ENCODE results near the gene CNIH1.
A peak's percentile ranks its signal among the peaks of the same experiment; 100 is the strongest.

Gene CNIH1

DNA sequence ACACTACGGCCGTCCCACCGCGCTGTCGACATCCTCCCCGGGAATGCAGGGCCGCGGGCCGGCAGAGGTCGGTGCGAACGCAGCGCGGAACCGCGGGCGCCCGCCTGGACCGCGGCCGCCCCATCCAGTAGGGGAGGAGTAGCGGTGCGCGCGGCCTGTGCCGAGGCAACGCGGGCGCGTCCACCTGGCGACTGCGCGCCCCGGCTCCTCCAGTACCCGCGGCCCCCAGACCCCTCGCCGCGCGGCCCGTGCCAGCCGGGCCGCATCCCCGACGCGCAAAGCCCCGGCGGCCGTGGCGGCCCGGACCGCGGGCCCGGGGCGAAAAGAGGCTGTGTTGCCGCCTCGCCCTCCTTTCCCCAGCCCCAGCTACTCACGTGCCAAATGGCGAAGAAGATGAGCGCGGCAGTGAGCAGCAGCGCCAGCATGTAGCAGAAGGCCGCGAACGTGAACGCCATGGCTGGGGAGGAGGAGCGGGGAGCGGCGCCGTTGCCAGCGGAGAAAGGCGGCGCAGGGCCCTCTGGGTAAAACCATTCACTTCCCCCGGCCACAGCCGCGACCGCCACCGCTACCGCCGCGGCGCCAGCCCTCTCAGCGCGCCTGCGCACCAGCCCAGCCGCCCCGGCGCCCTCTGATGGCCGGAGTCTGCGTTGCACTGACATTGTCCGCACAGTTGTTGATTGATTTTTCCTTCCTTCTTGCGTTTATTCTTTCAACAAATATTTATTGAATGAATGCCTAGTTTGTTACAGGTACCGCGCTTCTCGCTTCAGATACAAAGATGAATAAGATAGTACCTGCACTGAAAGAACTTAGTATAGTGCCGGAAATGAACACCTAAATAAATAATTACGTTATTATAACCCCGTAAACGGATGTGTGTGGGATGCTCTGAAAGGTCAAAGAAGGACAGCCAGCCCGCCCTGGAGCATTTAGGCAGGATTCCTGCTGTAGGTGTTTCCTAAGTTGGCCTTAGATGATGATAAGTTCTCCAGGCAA is at the start of gene CNIH1:
TSS of gene CNIH1 (minus strand) at position 502 of the 996 bp plus-strand sequence. CDS start at position 455, 47 bp downstream.
- DNase-seq (ENCODE audit: low read depth in 2 of 3, low spot score in 1 of 3): peak; percentile 87 to 94 (median 90)

DNA sequence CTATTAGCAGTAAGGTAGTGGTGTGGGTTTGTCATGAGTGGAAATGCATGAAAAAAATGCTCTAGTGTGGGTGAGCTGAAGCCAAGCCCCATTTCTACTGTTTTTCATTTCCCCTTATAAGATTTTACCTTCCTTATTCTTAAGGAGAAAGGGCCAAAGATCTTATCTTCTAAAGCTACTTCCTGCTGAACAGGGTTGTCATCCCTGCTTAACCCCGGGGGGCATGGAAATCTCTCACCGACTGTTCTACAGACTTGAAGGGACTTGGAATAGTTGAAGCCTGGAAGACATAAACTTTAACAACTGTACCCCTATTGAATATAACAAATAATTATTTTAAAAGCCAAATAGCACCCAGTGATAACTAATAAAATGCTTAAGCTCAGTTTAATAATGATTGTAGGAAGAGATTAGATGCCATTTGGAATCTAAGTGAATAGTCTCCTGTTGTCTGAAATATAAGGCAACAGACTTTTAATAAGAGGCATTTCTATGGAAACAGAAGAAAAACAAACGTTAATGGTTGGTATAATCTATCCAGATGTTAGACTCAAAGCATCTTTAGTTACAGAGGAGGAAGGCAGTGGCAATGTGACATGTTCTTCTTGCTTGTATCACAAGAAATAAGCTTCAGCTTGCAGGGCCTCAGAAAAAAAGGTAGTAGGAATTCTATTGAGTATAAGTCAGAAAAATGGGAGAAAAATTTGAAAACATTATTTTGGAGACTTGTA is 49.4 kb upstream of the CNIH1 start:
- DNase-seq (ENCODE audit: low read depth in 2 of 3, low spot score in 1 of 3): no peak

DNA sequence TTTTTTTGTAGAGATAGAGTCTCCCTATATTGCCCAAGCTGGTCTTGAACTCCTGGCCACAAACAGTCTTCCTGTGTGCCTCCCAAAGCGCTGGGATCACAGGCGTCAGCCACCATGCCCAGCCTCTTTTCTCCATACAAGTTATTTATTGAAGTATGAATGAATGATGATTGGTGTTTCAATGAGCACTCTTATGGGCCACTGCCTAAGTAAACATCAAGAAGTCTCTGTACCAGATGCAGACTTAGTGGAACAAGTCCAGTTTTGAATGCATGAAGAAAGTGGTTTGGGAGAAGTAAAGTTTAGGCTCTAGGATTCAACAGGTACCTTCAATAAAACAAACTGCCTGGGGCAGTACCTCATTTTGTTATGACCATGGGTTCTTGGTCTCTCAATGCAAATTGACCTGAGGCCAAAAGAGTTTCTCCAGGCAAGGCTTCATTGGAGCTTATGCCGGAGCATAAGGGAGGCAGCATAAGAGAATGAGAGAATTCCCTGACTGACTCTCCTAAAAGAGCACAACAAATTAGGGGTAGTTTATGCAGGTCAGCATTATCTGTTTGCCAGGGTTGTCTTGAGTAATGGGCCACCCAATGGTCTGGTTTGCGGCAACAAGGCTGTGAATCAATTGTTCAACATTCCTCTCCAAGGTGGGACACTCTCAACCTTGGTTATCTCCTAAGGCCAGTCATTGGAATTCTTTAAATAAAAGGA is 48.7 kb upstream of the CNIH1 start:
- DNase-seq (ENCODE audit: low read depth in 2 of 3, low spot score in 1 of 3): no peak

DNA sequence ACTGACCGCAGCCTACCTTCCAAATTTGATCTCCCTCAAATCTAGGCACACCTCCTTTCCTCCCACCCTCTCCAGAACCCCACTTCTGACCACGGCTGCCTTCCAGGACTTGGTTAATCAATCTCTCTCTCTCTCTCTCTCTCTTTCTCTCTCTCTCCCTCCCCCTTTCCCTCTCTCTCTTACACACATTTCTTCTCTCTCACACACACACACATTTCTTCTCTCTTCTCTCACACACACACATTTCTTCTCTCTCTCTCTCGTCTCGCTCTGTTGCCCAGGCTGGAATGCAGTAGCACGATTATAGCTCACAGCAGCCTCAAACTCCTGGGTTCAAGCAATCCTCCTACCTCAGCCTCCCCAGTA is 48.1 kb upstream of the CNIH1 start:
- DNase-seq (ENCODE audit: low read depth in 2 of 3, low spot score in 1 of 3): no peak

DNA sequence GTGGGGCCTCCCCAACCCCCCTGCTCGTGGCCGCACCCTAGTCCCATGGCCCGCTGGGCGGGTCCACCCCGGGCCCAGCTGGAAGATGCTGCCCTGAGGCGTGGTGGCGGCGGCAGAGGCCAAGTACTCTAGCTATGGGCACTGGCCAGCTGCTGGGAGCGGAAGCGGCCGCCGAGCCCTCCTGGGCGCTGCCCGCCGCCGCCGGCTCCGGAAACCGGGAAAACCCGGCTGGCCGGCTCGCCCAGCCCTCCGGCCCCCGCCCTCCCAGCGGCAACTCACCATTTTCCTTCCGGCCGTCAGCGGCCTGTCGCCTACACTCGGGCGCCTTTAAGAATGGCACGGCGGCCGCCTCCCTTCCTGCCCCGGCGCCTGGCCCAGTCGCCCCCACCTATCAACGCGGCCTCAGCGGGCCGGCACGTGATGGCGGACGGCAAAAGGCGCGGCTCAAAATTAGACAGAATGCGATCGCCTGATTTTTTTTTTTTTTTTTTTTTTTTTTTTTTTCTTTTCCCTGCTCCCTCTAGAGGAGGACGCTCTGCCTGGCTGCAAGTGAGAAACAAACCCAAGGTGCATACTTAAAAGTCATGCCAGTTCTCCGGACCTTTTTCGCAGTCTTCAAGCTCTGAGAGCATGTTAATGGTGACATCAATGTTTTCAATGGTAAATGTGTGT is 47.6 kb upstream of the CNIH1 start, which contains the start of gene GMFB:
TSS of gene GMFB (minus strand) at position 335 of the 672 bp plus-strand sequence. CDS start at position 282, 53 bp downstream.
- peak; percentile 77 to 83 (median 80) for DNase-seq (ENCODE audit: low read depth in 2 of 3, low spot score in 1 of 3)

DNA sequence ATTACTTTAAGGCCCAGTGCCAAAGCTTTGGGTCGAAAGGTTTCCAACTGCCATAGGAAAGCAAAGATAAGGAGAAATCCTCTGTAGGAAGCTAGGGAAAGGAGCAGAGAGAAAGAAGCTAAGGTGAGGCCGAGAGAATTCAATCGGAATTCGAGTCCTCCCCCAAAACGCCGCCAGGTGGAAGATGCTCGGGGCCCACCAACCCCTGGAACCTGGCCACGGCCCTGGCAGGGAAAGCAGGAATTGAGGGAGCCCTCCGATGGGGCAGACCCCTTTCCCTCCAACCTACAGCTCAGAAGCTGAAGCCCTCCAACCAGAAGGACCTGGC is 47.1 kb upstream of the CNIH1 start:
- peak in 1 of 3 donors; percentile 8 for DNase-seq (ENCODE audit: low read depth in 2 of 3, low spot score in 1 of 3)

DNA sequence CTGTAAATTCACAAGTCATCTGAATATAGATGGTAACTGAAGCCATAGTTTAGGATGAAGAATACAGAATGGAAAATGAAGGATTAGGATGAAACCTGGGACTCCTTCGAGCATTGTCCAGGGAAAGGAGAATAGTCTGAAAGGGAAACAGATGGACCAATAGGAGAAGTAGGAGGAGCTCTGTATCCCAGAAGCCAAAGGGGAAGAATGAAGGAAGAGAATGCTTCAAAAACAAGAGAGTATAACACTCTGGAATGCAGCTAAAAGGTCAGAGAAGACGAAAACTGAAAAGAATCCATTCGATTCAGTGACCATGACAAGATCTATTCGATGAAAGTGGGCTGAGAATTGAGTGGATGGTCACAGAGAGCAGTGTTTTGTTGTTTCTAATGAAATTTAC is 46.6 kb upstream of the CNIH1 start:
- DNase-seq (ENCODE audit: low read depth in 2 of 3, low spot score in 1 of 3): no peak

DNA sequence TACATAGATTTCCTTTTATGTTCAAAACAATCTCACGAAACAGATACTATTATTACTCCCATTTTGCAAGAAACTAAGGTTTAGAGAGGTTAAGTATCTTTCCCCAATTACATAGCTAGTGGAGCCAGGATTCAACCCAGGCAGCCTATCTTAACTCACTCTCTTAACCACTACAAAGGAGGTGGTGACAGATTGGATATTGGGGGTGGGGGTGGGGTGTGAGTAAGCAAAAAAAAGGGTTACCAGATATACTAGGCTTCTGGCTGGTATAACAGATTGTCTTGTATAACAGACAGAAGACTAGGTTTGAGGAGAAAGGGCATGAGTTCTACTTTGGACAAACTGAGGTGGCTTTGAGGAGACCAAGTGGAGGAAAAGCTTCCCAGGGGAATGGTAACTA is 45.5 kb upstream of the CNIH1 start:
- no peak for DNase-seq (ENCODE audit: low read depth in 2 of 3, low spot score in 1 of 3)

DNA sequence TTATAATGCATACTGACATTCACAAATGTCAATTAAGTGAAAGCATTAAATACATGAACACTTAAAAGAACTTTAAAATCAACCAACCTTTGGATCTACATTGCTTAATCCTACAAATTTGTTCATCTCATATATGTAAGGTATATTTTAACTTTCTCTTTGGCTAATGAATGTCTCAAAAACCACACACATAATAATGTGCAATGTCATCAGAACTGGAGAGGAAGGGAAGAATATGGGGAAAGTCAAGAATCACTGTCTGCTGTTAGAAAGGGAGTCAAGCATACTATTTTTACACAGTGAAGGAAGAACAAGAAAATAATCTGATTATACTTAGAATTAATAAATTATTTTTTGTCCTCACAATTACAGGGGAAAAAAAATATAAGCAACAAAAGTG is 42.7 kb upstream of the CNIH1 start:
- DNase-seq (ENCODE audit: low read depth in 2 of 3, low spot score in 1 of 3): no peak

DNA sequence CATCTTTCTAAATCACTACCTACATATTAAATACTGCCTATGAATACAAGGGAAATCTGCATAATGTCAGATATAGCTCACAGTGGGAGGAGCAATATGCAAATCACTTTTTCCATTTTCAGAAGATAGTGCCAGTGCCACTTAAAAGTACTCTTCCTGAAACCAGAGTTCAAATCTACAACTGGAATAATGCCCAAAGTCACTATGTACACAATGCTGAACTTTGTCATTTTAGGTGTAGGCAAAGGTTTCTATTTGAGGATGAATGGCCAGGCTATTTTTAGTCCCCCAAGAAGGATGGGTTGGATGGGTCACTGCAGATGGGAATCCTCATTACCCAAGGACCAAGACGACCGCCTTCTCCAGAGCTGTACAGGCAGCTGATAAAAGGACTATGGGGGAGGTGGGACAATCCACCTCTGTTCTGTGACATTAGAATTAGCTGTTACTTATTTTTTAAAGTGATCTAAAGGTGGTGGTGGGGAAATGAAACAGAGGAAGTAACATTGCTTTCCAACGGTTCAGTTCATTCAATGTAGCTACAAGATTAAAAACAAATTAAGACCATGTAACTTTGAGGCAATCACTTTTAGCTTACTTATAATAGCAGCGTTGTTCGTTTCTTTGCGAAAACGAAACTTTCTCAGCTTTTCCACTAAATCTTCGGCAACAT is 42.0 kb upstream of the CNIH1 start:
- no peak for DNase-seq (ENCODE audit: low read depth in 2 of 3, low spot score in 1 of 3)

DNA sequence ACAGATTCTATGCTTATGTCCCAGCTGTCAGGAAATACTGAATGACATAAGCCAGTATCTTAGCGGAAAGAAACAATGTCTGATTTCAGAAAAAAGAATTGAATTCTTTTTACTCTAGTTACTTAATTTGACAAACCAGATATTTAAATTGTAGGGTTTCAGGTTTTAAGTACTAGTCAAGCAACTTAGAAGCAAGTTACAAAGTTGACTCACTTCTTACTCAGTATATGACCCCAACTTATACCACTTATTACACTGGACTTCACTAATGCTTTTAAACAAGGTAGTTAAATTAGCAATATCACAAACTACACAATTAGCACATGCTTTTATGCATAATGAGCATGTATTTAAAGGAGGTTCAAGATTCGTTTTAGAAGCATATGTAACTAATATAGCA is 40.5 kb upstream of the CNIH1 start:
- DNase-seq (ENCODE audit: low read depth in 2 of 3, low spot score in 1 of 3): no peak

DNA sequence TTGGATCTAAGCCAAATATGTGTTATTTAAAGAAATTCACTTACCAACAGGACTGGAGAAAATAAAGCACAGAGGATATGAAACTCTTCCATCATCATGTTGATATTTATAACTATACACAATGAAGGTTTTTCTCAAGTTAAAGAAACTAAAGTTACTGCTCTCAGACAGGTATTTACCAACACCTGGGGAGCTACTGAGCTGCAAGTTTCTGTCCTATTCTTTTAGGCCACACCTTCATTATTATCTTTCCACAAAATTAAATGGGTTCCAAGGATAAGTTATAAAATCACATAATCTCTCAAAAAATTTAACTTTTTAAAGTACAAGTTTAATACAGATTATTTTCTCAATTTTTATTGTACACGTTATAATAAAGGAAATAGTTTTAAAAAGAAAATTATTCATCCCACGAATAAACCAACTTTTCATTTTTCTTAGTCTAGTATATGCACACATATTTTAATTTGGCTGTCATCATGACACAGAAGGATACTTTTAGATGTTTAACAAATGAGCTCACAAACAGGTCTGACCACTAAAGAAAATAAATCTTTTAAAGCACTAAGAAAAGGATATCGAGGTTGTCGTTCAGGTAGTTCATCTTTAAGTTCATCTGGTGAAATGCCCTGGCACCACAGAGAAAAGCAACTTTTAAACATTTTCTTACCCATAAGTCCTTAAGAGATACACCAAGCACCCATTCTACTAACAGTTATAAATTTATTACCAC is 39.8 kb upstream of the CNIH1 start:
- DNase-seq (ENCODE audit: low read depth in 2 of 3, low spot score in 1 of 3): no peak

DNA sequence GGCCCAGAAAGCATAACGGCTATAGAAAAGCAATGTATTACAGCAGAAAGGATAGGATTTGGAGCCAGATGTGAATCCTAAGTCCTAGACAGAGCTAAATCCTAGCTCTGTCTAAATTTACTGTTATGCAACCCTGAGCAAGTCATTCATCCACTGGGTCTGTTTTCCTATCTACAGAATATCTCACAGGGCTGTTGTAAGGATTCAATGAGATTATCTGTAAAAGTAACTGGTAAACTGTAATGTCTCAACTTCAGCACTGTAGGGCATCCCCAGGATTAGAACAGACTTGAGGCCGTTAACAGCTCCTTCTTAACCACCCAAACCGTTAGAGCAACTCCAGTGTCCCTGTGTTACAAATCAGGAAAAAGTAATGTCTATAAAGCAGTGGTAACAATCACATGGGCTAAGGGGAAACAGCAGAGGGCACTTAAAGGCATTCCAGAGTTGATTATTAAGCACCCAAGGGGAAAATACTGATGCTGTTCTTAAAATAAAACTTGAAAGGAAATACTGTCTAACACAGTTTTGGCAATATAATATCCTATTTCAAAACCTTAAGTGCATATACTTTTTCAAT is 37.6 kb upstream of the CNIH1 start:
- no peak for DNase-seq (ENCODE audit: low read depth in 2 of 3, low spot score in 1 of 3)

DNA sequence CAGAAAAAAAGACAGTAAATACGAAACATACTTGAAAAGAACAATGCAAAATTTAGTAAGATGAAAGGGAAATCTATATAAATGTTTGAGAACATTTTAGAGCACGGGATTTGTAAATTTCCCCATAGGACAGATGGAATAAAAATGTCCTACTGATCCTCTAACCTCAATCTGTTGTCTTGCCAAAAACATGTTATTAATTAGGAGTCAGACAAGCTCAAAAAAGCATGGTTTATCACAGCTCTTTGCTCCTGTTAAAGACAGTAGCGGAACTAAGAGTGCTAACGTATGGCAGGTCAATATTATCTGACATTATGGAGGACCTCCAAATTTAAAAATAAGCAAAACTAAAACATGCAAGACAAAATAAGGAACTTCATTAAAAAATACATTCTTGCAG is 34.7 kb upstream of the CNIH1 start:
- no peak for DNase-seq (ENCODE audit: low read depth in 2 of 3, low spot score in 1 of 3)

DNA sequence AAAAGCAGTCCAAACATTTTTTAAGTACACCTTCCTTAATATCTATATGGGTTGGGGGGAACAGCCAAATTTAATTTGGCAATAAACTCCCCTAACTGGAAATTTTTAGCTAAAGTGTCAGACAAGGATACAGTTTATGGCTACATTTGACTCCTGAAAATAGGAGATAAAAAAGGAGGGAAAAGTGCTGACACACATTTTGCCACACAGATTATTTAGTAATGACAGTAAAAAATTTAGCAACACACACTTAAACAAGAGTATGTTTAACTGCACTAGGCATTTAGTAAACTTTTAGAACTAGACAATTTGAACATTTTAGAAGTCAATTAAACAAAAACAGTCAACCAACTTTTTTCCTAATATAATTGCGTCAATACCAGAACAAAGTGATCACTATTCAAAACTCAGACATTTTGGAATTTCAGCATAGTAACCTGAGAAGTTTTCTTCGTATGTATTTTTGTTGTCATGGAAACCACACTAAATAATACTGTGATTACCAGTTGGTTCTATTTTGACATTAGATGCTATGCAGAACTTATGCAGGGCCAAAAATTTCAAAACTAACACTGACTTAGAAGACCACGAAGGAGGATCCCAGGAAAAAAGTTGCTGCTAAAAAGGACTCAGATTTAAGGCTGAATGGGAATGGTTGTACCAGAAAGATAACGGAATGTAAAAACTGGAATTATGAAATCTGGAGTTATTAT is 34.2 kb upstream of the CNIH1 start:
- DNase-seq (ENCODE audit: low read depth in 2 of 3, low spot score in 1 of 3): no peak

DNA sequence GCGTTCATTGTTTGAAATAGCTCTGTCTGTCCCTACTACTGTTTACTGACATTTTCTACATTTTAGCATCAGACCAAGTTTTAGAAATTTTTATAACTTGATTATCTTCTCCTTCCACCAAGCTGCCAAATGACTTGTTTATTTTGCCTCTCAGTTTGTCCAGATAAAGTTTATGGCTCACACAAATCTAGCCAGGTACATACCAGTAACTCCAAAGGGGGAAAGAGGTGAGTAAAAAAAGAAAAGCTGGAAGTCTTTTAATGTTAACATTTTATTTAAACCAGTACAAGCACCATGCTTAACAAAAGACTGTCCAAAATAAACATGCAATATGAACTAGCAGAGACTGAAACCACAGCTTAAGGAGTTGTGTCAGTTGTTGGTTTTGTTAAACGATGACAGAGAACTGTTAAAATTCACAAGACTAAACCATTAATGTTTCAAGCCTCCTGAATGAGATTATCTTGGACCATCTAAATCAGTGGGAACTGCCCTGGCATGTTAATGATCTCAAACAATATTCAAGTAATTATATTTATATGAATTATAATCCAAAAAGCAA is 33.1 kb upstream of the CNIH1 start:
- no peak for DNase-seq (ENCODE audit: low read depth in 2 of 3, low spot score in 1 of 3)

DNA sequence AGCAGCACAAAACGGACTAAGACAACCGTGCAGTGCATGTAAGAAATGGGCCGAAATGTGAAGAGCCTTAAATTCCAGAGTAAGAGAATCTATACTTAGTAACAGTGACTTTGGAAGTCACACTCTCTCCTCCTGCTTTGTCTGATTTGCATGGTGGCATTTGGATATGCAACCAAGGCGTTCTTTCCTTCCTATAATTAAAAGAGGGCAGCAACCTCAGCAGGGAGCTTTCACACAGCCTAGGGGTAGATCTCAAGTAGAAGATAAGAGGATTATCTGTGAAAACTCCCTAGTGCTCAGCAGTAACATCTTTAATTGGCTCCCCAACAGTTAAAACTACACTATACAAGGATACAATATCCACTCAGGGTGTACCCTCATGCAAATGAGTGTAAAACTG is 31.1 kb upstream of the CNIH1 start:
- no peak for DNase-seq (ENCODE audit: low read depth in 2 of 3, low spot score in 1 of 3)

DNA sequence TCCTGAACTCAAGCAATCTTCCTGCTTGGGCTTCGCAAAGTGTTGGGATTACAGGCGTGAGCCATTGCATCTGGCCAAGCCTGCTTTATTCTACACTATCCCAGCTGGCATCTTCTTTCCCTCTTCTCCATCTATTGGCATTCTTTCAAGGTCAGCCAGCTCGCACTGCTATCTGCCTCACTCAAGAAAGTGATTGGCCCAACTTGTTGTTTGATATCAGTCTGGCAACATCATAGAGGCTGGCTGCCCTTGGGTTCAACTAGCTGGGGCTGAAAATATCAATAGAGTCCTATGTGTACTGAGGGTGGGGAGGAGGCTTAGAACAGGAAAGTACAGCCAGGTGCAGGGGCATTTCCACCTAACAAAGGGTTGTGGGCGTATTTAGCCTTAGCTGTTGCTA is 30.5 kb upstream of the CNIH1 start:
- no peak for DNase-seq (ENCODE audit: low read depth in 2 of 3, low spot score in 1 of 3)

DNA sequence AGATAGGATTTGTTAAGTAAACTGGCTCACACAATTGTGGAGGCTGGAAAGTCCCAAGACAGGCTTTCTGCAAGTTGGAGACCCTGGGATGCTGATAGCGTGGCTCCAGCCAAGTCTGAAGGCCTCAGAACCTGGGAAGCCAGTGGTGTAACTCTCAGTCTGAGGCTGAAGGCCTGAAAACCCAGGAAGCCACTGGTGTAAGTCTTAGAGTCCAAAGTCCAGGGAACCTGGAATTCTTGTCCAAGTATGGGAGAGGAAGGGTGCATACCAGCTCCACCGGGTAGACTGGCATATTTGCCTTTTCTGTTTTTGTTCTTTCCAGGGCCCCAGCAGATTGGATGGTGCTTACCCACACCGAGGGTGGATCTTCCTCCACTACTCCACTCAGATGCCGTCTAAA is 29.5 kb upstream of the CNIH1 start:
- no peak for DNase-seq (ENCODE audit: low read depth in 2 of 3, low spot score in 1 of 3)

All from stimulated activated CD4-positive, alpha-beta T cell treated with anti-CD3 and anti-CD28 coated beads, Interleukin-12 subunit alpha, Interleukin-12 subunit beta, amount 100 ng/mL, for 48 hours (primary cell).